Caco-2 (cell line): ENCODE results near the gene CBARP. TPM values are rescaled to one million over a fixed set of nuclear protein-coding genes. Genes with fewer than 3 reads are reported as not detected.

Source experiments
- BruUV-seq: library from RNA; stranded (reverse); fragments of 400-500 nt; replicated peaks from 2 replicates; lab custom pipeline; 2021; lab: Mats Ljungman, UMichigan
- CTCF ChIA-PET: fragments of 300-600 bp; sonication (Branson Sonifier 250); formaldehyde crosslinking; loops from one replicate; lab custom pipeline; 2022; ENCODE audit warnings: antibody characterized with exemption; lab: Charles Lee
- POLR2A ChIA-PET: fragments of 300-600 bp; sonication (Branson Sonifier 250); formaldehyde crosslinking; loops from one replicate; lab custom pipeline; 2022; ENCODE audit warnings: antibody characterized with exemption; lab: Charles Lee
- DNase-seq, 2 experiments: peaks; one replicate each; pipeline versions ENCODE4 v3.0.0 to v3.0.0-alpha.2; 2020 to 2022
- H3K27me3 ChIP-seq: replicated peaks from 2 replicates; pipeline ENCODE4 v1.6.0; 2011; ENCODE audit warnings: low read length; ENCODE audit not compliant: control insufficient read depth, insufficient read depth
- H3K36me3 ChIP-seq: 2 replicates; pipeline ENCODE4 v1.5.1; 2011; ENCODE audit warnings: low read length; ENCODE audit not compliant: control insufficient read depth, insufficient read depth
- H3K4me1 ChIP-seq: fragments of 250-450 bp; sonication (Bioruptor Pico); 2 replicates; pipeline ENCODE4 v1.5.1; 2020; ENCODE audit warnings: mild to moderate bottlenecking
- H3K4me3 ChIP-seq: 2 replicates; pipeline ENCODE4 v1.5.1; 2011; ENCODE audit warnings: low read depth, mild to moderate bottlenecking, control low read depth, low read length
- H3K9me3 ChIP-seq: fragments of 250-450 bp; sonication (Bioruptor Pico); 2 replicates; pipeline ENCODE4 v1.5.1; 2020; ENCODE audit warnings: mild to moderate bottlenecking, moderate library complexity
- H3K27ac Mint-ChIP-seq: one replicate; pipeline ENCODE4 v1.8.0; 2022; ENCODE audit warnings: mixed read lengths; ENCODE audit not compliant: unreplicated experiment
- H3K27me3 Mint-ChIP-seq: one replicate; pipeline ENCODE4 v1.8.0; 2022; ENCODE audit warnings: mixed read lengths; ENCODE audit not compliant: insufficient read depth, unreplicated experiment
- H3K36me3 Mint-ChIP-seq: one replicate; pipeline ENCODE4 v1.8.0; 2022; ENCODE audit warnings: mild to moderate bottlenecking, mixed read lengths; ENCODE audit not compliant: insufficient read depth, unreplicated experiment
- H3K4me1 Mint-ChIP-seq: one replicate; pipeline ENCODE4 v1.8.0; 2022; ENCODE audit warnings: low read depth, mixed read lengths; ENCODE audit not compliant: unreplicated experiment
- H3K4me3 Mint-ChIP-seq: one replicate; pipeline ENCODE4 v1.8.0; 2022; ENCODE audit warnings: mild to moderate bottlenecking, moderate library complexity, mixed read lengths; ENCODE audit not compliant: unreplicated experiment
- H3K9me3 Mint-ChIP-seq: one replicate; pipeline ENCODE4 v1.8.0; 2022; ENCODE audit warnings: mixed read lengths; ENCODE audit not compliant: unreplicated experiment
- intact Hi-C: fragments of 100-400 bp; cut with micrococcal nuclease; formaldehyde crosslinking; loops from one replicate; pipeline ENCODE4 v1.10.0; 2022; ENCODE audit not compliant: unreplicated experiment
- total RNA-seq: library from RNA; stranded (reverse); gene quantifications from 2 replicates; pipeline ENCODE4 v1.2.3, GENCODE V29; 2022
- TF ChIP-seq, protein P1 (sequence below), 2 experiments: fragments of 200-600 bp in 1 of 2; IDR thresholded peaks; 1 replicate in 1 of 2; 2 replicates in 1 of 2; pipeline versions ENCODE4 v1.5.1 to v1.8.0; 2011 to 2022; ENCODE audit warnings: antibody characterized with exemption in 1 of 2, control low read depth in 1 of 2, inconsistent platforms in 1 of 2, low read depth in 1 of 2, low read length in 1 of 2, mild to moderate bottlenecking in 1 of 2, moderate library complexity in 1 of 2; ENCODE audit not compliant: insufficient read depth in 1 of 2, severe bottlenecking in 1 of 2, unreplicated experiment in 1 of 2

CBARP gene
- total RNA-seq, 1 experiment from 2014 or later, result 7.3 TPM

DNA sequence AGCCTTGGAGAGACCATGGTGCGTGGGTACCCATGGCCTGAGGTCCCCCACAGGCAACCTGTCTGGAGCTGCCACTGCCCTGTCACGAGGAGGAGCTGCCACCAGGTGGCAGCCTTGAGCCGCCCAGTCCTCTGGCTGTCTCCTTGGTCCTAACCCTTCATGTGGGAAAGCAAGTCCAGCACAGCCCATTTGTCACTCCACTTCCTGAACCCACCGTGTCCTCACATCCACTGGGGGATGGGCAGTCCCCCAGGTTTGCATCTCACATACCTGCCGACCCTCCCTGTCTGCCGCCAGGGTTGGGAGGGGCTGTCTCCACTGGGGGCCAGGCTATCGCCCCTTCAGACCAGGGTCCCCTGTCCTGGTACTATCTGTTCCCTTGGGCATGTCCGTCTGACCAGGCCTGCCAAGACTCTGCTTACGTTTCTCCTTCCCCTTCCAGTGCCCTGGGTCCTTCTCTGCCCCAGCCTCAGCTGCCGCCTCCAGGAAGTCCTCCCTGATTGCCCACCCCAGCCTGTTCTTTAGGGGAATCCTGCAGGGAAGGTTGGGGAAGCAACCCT lies 42.1 kb upstream of the CBARP start:
- Mint-ChIP-seq H3K27me3 (no peaks in the 10 kb centered on the region), H3K9me3 (no peaks in the 10 kb centered on the region), H3K27ac (peak overlapping the region; percentile 12), H3K36me3 (peaks cover 47% of the 10 kb centered on the region), H3K4me1 (peaks cover 24% of the 10 kb centered on the region), H3K4me3 (no peak overlapping the region)
- Histone ChIP-seq H3K36me3 (peaks cover 3% of the 10 kb centered on the region), H3K27me3 (no peaks in the 10 kb centered on the region), H3K9me3 (no peaks in the 10 kb centered on the region), H3K4me1 (peaks cover 29% of the 10 kb centered on the region), H3K4me3 (no peak overlapping the region)
- no TSS peak for BruUV-seq
- DNase-seq, result peak; percentile 83 to 89
- intact Hi-C loops, result loop anchor here (1.0 to 5.0 kb wide), 2 partner anchors 37 to 92 kb away; no protein-coding TSS in a partner anchor
- CTCF ChIA-PET, result interaction anchor here (0.6 to 1.3 kb wide), 10 partner anchors 13 to 605 kb away, joined by 3 to 9 read pairs (median 4); partner anchors contain the start of gene ABHD17A
- POLR2A ChIA-PET, result interaction anchor here (0.5 to 1.2 kb wide), 4 partner anchors 10 to 239 kb away, joined by 5 to 10 read pairs (median 7); partner anchors contain the start of gene CIRBP
- TF ChIP-seq, protein P1, sequence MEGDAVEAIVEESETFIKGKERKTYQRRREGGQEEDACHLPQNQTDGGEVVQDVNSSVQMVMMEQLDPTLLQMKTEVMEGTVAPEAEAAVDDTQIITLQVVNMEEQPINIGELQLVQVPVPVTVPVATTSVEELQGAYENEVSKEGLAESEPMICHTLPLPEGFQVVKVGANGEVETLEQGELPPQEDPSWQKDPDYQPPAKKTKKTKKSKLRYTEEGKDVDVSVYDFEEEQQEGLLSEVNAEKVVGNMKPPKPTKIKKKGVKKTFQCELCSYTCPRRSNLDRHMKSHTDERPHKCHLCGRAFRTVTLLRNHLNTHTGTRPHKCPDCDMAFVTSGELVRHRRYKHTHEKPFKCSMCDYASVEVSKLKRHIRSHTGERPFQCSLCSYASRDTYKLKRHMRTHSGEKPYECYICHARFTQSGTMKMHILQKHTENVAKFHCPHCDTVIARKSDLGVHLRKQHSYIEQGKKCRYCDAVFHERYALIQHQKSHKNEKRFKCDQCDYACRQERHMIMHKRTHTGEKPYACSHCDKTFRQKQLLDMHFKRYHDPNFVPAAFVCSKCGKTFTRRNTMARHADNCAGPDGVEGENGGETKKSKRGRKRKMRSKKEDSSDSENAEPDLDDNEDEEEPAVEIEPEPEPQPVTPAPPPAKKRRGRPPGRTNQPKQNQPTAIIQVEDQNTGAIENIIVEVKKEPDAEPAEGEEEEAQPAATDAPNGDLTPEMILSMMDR (IDR thresholded peaks at IDR 0.05; ENCODE audit: insufficient read depth in 1 of 2, low read depth in 1 of 2, low read length in 1 of 2, severe bottlenecking in 1 of 2, unreplicated experiment in 1 of 2), result peak; percentile 92 to 94

DNA sequence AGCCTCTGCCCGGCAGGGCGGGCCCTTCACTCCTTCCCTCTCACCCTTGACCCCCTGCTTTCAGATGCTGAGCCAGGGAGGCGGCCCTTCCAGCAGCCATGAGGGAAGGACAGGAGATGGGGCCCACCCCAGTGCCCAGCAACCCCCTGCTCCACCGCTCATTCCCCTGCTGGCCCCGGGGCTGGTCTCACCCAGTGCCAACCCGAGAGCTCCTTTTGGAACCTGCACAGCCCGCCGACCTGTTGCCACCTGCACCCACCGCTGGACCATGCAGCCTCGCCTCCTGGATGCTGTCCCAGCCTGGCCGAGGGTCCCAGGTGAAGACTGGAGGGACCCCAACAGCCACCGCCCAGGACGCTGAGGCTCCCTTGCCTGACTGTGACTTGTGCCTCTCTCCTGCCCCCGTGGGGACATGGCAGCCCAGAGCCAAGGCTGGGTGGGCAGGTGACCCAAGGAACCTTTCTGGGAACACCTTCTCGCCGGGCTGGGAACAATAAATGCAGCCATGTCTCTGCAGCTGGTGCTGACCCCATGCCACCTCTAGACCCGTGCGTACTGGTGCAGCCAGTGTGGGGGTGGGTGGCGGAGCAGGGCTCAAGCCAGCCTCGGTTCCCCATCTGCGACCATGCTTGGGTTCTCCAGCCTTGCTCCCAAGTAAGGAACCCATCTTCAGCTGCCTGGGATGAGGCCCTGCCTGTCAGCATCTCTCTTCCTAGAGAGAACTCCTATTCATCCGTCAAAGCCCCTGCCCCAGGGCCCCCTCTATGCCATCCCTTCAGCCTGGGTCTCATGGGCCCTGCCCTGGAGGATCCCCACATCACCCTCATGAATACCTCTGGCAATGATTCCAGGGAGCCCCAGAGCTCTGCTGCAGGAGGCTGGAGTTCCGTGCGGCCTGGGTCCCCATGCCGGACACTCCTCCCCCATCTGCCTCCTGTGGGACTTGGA lies 41.2 kb upstream of the CBARP start:
- CTCF ChIA-PET, result interaction anchor here (0.6 to 1.3 kb wide), 6 partner anchors 25 to 606 kb away, joined by 3 to 9 read pairs (median 4); partner anchors contain the start of gene ABHD17A
- H3K4me1 Mint-ChIP-seq, result peaks cover 17% of the 10 kb centered on the region
- no peaks in the 10 kb centered on the region for H3K9me3 Mint-ChIP-seq
- TF ChIP-seq, protein P1 (IDR thresholded peaks at IDR 0.05; ENCODE audit: insufficient read depth in 1 of 2, low read depth in 1 of 2, low read length in 1 of 2, severe bottlenecking in 1 of 2, unreplicated experiment in 1 of 2), result no peak
- peaks cover 49% of the 10 kb centered on the region for H3K36me3 Mint-ChIP-seq
- Histone ChIP-seq H3K4me3 (no peak overlapping the region), H3K27me3 (no peaks in the 10 kb centered on the region), H3K36me3 (peaks cover 3% of the 10 kb centered on the region), H3K4me1 (peaks cover 27% of the 10 kb centered on the region), H3K9me3 (no peaks in the 10 kb centered on the region)
- POLR2A ChIA-PET, result interaction anchor here (0.5 to 1.2 kb wide), 4 partner anchors 9 to 240 kb away, joined by 5 to 10 read pairs (median 7); partner anchors contain the start of gene CIRBP
- intact Hi-C loops, result loop anchor here (1.0 to 5.0 kb wide), 2 partner anchors 38 to 93 kb away; no protein-coding TSS in a partner anchor
- DNase-seq, result no peak
- H3K27me3 Mint-ChIP-seq, result no peaks in the 10 kb centered on the region
- no peak overlapping the region for H3K27ac Mint-ChIP-seq
- no TSS peak for BruUV-seq
- peak overlapping the region; percentile 24 for H3K4me3 Mint-ChIP-seq

DNA sequence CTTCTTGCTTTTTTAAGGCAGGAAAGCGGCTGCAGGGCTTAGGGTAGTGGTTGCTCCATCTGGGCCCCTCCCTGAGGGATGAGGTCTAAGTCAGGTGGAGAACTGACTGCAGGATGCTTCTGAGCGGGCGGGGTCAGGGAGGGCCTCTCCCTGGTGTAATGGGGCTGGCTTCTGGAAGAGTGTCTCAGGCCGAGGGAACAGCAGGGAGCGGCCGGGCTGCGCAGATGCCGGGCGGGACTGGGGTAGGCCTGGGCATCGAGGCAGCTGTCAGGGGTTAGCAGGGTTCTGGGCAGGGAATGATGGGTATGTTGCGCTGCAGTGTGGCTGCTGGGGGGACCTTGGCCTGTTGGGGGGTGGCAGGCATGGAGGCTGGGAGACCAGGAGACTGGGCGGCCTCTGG lies 40.3 kb upstream of the CBARP start:
- ChIA-PET CTCF (no interaction called here), POLR2A (interaction anchor here (1.0 kb wide), 1 partner anchor 9 kb away, joined by 3 read pairs; the partner anchor contains the start of gene CIRBP)
- Histone ChIP-seq H3K4me1 (peaks cover 18% of the 10 kb centered on the region), H3K27me3 (no peaks in the 10 kb centered on the region), H3K4me3 (no peak overlapping the region), H3K9me3 (no peaks in the 10 kb centered on the region), H3K36me3 (peaks cover 3% of the 10 kb centered on the region)
- H3K36me3 Mint-ChIP-seq, result peaks cover 58% of the 10 kb centered on the region
- no peak overlapping the region for H3K27ac Mint-ChIP-seq
- no peak for DNase-seq
- intact Hi-C loops, result loop anchor here (5.0 kb wide), 1 partner anchor 39 kb away; no protein-coding TSS in a partner anchor
- no TSS peak for BruUV-seq
- H3K4me1 Mint-ChIP-seq, result peaks cover 16% of the 10 kb centered on the region
- no peak overlapping the region for H3K4me3 Mint-ChIP-seq
- no peaks in the 10 kb centered on the region for H3K27me3 Mint-ChIP-seq
- TF ChIP-seq, protein P1 (IDR thresholded peaks at IDR 0.05; ENCODE audit: insufficient read depth in 1 of 2, low read depth in 1 of 2, low read length in 1 of 2, severe bottlenecking in 1 of 2, unreplicated experiment in 1 of 2), result no peak
- no peaks in the 10 kb centered on the region for H3K9me3 Mint-ChIP-seq
